Endothelial cell of umbilical vein (primary cell): Measurements from ENCODE around the gene CLIP2. TPM values are rescaled to one million over a fixed set of nuclear protein-coding genes. Genes with fewer than 3 reads are reported as not detected.

ENCODE experiments used
- BruUV-seq: library from RNA; stranded (reverse); fragments of 400-500 nt; replicated peaks from 2 replicates; lab custom pipeline; 2021; lab: Mats Ljungman, UMichigan
- CTCF ChIA-PET: fragments of 300-600, 350-600 bp; sonication (Branson Sonifier 250); formaldehyde crosslinking; loops from one replicate; lab custom pipeline; 2021; ENCODE audit warnings: antibody characterized with exemption, inconsistent platforms; lab: Charles Lee
- POLR2A ChIA-PET: fragments of 300-600, 350-600 bp; sonication (Branson Sonifier 250); formaldehyde crosslinking; loops from one replicate; lab custom pipeline; 2021; ENCODE audit warnings: antibody characterized with exemption, inconsistent platforms; lab: Charles Lee
- DNase-seq: peaks from one replicate; pipeline ENCODE4 v3.0.0-alpha.2; 2011; ENCODE audit warnings: low read depth, low spot score
- FAIRE-seq: peaks from 2 replicates; lab custom pipeline; 2011; peaks lifted over from hg19 to GRCh38; lab: Jason Lieb, UNC
- H2AFZ ChIP-seq: 2 replicates; pipeline ENCODE4 v1.6.0; 2012; ENCODE audit warnings: low read depth, low read length, control low read depth, inconsistent platforms
- H3K27ac ChIP-seq: 2 replicates; pipeline ENCODE4 v1.5.1; 2011; ENCODE audit warnings: low read depth, mild to moderate bottlenecking, control low read depth, low read length, moderate library complexity; ENCODE audit not compliant: insufficient read depth
- H3K27me3 ChIP-seq, 2 experiments: 2 replicates each; pipeline versions ENCODE4 v1.6.0 to v1.6.1; 2011; ENCODE audit warnings: low read length in 2 of 2, mixed read lengths in 1 of 2; ENCODE audit not compliant: control insufficient read depth in 2 of 2, insufficient read depth in 2 of 2
- H3K36me3 ChIP-seq, 2 experiments: 2 replicates in 1 of 2; 3 replicates in 1 of 2; pipeline ENCODE4 v1.5.1; 2011; ENCODE audit warnings: low read length in 2 of 2, mild to moderate bottlenecking in 1 of 2, moderate library complexity in 1 of 2; ENCODE audit not compliant: control insufficient read depth in 2 of 2, insufficient read depth in 2 of 2; ENCODE audit errors: extremely low read depth in 1 of 2
- H3K4me1 ChIP-seq: 3 replicates; pipeline ENCODE4 v1.5.1; 2011; ENCODE audit warnings: mild to moderate bottlenecking, low read length; ENCODE audit not compliant: control insufficient read depth, insufficient read depth; ENCODE audit errors: extremely low read depth
- H3K4me2 ChIP-seq: 2 replicates; pipeline ENCODE4 v1.6.1; 2011; ENCODE audit warnings: low read length, control low read depth, mixed read lengths; ENCODE audit not compliant: insufficient read depth
- H3K4me3 ChIP-seq, 3 experiments: fragments of 200-600 bp in 1 of 3; sonication (generic), shearing (Covaris generic) in 1 of 3; replicated peaks in 1 of 3; 2 replicates each; pipeline ENCODE4 v1.5.1; 2011 to 2016; ENCODE audit warnings: control low read depth in 3 of 3, low read length in 3 of 3, mild to moderate bottlenecking in 2 of 3, inconsistent platforms in 1 of 3, low read depth in 1 of 3, moderate library complexity in 1 of 3; ENCODE audit not compliant: insufficient read depth in 1 of 3
- H3K79me2 ChIP-seq: 2 replicates; pipeline ENCODE4 v1.6.0; 2012; ENCODE audit warnings: low read length, inconsistent platforms; ENCODE audit not compliant: control insufficient read depth, insufficient read depth
- H3K9ac ChIP-seq: replicated peaks from 2 replicates; pipeline ENCODE3; 2011; ENCODE audit warnings: low read length, control low read depth; ENCODE audit not compliant: insufficient read depth; ENCODE audit errors: extremely low read depth
- H3K9me1 ChIP-seq: replicated peaks from 3 replicates; pipeline ENCODE4 v1.6.0; 2011; ENCODE audit warnings: mild to moderate bottlenecking, low read length; ENCODE audit not compliant: control insufficient read depth, insufficient read depth; ENCODE audit errors: extremely low read depth
- H3K9me3 ChIP-seq: replicated peaks from 2 replicates; pipeline ENCODE4 v1.5.1; 2012; ENCODE audit warnings: low read length, inconsistent platforms; ENCODE audit not compliant: control insufficient read depth, insufficient read depth
- H4K20me1 ChIP-seq: replicated peaks from 2 replicates; pipeline ENCODE3; 2011; ENCODE audit warnings: mild to moderate bottlenecking, low read length; ENCODE audit not compliant: control insufficient read depth, insufficient read depth; ENCODE audit errors: extremely low read depth
- CTCF ChIP-seq, 2 donors: IDR thresholded peaks; 1 replicate in 1 of 2; 2 replicates in 1 of 2; pipeline ENCODE4 v1.5.1; 2011; ENCODE audit warnings: low read length in 2 of 2, mild to moderate bottlenecking in 2 of 2, moderate library complexity in 2 of 2, control low read depth in 1 of 2, inconsistent platforms in 1 of 2, low read depth in 1 of 2; ENCODE audit not compliant: insufficient read depth in 1 of 2; ENCODE audit errors: extremely low read depth in 1 of 2
- EZH2 ChIP-seq: IDR thresholded peaks from 2 replicates; pipeline ENCODE4 v1.6.1; 2012; ENCODE audit warnings: borderline replicate concordance, low read depth, mild to moderate bottlenecking, moderate library complexity, low read length, inconsistent platforms; ENCODE audit not compliant: severe bottlenecking
- GATA2 ChIP-seq: IDR thresholded peaks from 2 replicates; pipeline ENCODE4 v1.7.0; 2011; ENCODE audit warnings: low read depth, mild to moderate bottlenecking, moderate library complexity, mixed read lengths, low read length; ENCODE audit not compliant: insufficient read length, insufficient read depth
- JUN ChIP-seq: IDR thresholded peaks from 2 replicates; pipeline ENCODE4 v1.6.1; 2011; ENCODE audit warnings: borderline replicate concordance, low read depth; ENCODE audit not compliant: insufficient read length, insufficient read depth
- MAX ChIP-seq: IDR thresholded peaks from 2 replicates; pipeline ENCODE4 v1.6.1; 2011; ENCODE audit not compliant: insufficient read depth, insufficient read length
- MYC ChIP-seq: IDR thresholded peaks from one replicate; pipeline ENCODE4 v1.6.1; 2011; ENCODE audit warnings: mild to moderate bottlenecking, low read depth, low read length
- POLR2A ChIP-seq: IDR thresholded peaks from 2 replicates; pipeline ENCODE4 v1.6.1; 2012; ENCODE audit warnings: low read depth, mild to moderate bottlenecking, control low read depth, low read length
- POLR2AphosphoS5 ChIP-seq: IDR thresholded peaks from 2 replicates; pipeline ENCODE4 v1.6.1; 2012; ENCODE audit warnings: low read depth, mild to moderate bottlenecking, control low read depth, low read length, moderate library complexity; ENCODE audit not compliant: insufficient read depth
- dilution Hi-C: fragments of 300-500 bp; cut with MboI; formaldehyde crosslinking; loops from one replicate; pipeline ENCODE4 v1.15.0; 2019; ENCODE audit warnings: low sequenced_read_pairs; ENCODE audit not compliant: extremely low pct_ligation_motif_present
- intact Hi-C: fragments of 100-400 bp; cut with micrococcal nuclease; formaldehyde crosslinking; loops from one replicate; pipeline ENCODE4 v1.10.0; 2022
- polyA plus RNA-seq, 4 experiments: library from polyadenylated mRNA; depleted of rRNA in 3 of 4; stranded (reverse) in 3 of 4; unstranded in 1 of 4; fragments of >200 nt; gene quantifications; 2 replicates each; pipeline versions ENCODE4 v1.2.1 to v1.2.3, GENCODE V29; 2011 to 2012; ENCODE audit warnings: missing spikeins in 1 of 4
- total RNA-seq: library from RNA; stranded (reverse); gene quantifications from 2 replicates; pipeline ENCODE4 v1.2.3, GENCODE V29; 2021

CLIP2 gene
- total and polyA plus RNA-seq, 2 donors (not counting 3 experiments of a cell fraction or from before 2014, with no cell fraction given): 8.3 to 37.1 TPM

- no TSS peak for BruUV-seq
Measured at GRCh38 chr7:74403521-74404387, 114.5 kb downstream of the CLIP2 start.

GRCh38 chr7:74404388-74404700 is 115.1 kb downstream of the CLIP2 start:
- Histone ChIP-seq H2AFZ (no peak overlapping the region), H4K20me1 (no peaks in the 10 kb centered on the region), H3K9ac (no peak overlapping the region), H3K9me3 (no peaks in the 10 kb centered on the region), H3K4me2 (no peak overlapping the region), H3K36me3 (peaks cover 0 to 16% of the 10 kb centered on the region in 2 experiments), H3K27ac (no peak overlapping the region), H3K4me3 (no peak overlapping the region), H3K79me2 (no peaks in the 10 kb centered on the region), H3K9me1 (no peaks in the 10 kb centered on the region), H3K27me3 (no peaks in the 10 kb centered on the region), H3K4me1 (no peaks in the 10 kb centered on the region)
- FAIRE-seq (no peak), DNase-seq (no peak)
- no TSS peak for BruUV-seq
- ChIA-PET CTCF (interaction anchor here (2.1 kb wide), 1 partner anchor 198 kb away, joined by 15 read pairs; no protein-coding TSS in a partner anchor), POLR2A (no interaction called here)
- intact Hi-C loops (no loop called here), dilution Hi-C loops (no loop called here)
- TF ChIP-seq MAX (no peak), MYC (no peak), EZH2 (no peak), JUN (no peak), POLR2A (no peak), CTCF (IDR thresholded peaks at IDR 0.05; ENCODE audit: extremely low read depth in 1 of 2, insufficient read depth in 1 of 2, low read depth in 1 of 2, low read length in 2 of 2) (no peak), GATA2 (no peak), POLR2AphosphoS5 (no peak)

More at GRCh38 chr7:74403521-74404387, 114.5 kb downstream of the CLIP2 start:
- no peak overlapping the region for H3K27ac ChIP-seq
- no peak overlapping the region for H3K9ac ChIP-seq
- intact Hi-C loops (no loop called here), dilution Hi-C loops (no loop called here)
- H3K9me1 ChIP-seq: no peaks in the 10 kb centered on the region
- DNase-seq: no peak
- H3K36me3 ChIP-seq: peaks cover 0 to 18% of the 10 kb centered on the region in 2 experiments
- H4K20me1 ChIP-seq: no peaks in the 10 kb centered on the region
- H3K4me3 ChIP-seq: no peak overlapping the region
- ChIA-PET CTCF (interaction anchor here (2.1 to 5.6 kb wide), 2 partner anchors 197 to 198 kb away, joined by 15 to 405 read pairs; partner anchors contain the start of gene LAT2), POLR2A (no interaction called here)
- FAIRE-seq: no peak
- H3K79me2 ChIP-seq: no peaks in the 10 kb centered on the region
- H3K4me1 ChIP-seq: no peaks in the 10 kb centered on the region
- no peaks in the 10 kb centered on the region for H3K9me3 ChIP-seq
- H3K27me3 ChIP-seq: no peaks in the 10 kb centered on the region
- TF ChIP-seq POLR2AphosphoS5: no peak
- no peak overlapping the region for H2AFZ ChIP-seq
- no peak overlapping the region for H3K4me2 ChIP-seq
